AG09309 (cell line): ENCODE measurements around the gene SEMA4G.

Experiments used
- DNase-seq: peaks from one replicate; pipeline ENCODE4 v3.0.0-alpha.2; 2010; ENCODE audit warnings: low read depth
- H3K4me3 ChIP-seq: 2 replicates; pipeline ENCODE4 v1.5.1; 2011; ENCODE audit warnings: mild to moderate bottlenecking, low read depth, low read length, moderate library complexity; ENCODE audit not compliant: control insufficient read depth
- TF ChIP-seq, protein P1 (sequence below): IDR thresholded peaks from 2 replicates; pipeline ENCODE4 v1.5.1; 2011; ENCODE audit warnings: mild to moderate bottlenecking, low read depth, low read length, inconsistent platforms; ENCODE audit not compliant: insufficient read depth, control insufficient read depth; ENCODE audit errors: missing control alignments

SEMA4G gene

DNA sequence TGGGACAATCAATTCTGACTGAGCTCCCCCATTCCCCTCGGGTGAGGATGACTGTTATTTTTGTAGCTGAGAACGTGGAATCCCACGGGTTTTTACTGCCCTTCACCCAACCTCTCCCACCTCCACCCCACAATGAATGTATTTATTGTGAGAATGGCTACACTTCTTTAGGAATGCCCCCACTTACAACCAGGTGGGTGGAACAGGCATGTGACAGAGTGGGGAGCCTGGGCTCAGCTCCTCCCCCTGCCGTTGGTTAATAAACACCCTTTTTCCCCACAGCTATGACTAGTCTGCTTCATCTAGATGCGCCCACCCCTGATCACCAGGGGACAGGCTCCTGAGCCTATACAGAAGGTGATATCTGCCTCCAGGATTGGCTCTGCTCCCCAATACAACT, 16.0 kb downstream of the SEMA4G start:
- H3K4me3 ChIP-seq = no peak overlapping the region
- DNase-seq = no peak
- TF ChIP-seq, protein P1, sequence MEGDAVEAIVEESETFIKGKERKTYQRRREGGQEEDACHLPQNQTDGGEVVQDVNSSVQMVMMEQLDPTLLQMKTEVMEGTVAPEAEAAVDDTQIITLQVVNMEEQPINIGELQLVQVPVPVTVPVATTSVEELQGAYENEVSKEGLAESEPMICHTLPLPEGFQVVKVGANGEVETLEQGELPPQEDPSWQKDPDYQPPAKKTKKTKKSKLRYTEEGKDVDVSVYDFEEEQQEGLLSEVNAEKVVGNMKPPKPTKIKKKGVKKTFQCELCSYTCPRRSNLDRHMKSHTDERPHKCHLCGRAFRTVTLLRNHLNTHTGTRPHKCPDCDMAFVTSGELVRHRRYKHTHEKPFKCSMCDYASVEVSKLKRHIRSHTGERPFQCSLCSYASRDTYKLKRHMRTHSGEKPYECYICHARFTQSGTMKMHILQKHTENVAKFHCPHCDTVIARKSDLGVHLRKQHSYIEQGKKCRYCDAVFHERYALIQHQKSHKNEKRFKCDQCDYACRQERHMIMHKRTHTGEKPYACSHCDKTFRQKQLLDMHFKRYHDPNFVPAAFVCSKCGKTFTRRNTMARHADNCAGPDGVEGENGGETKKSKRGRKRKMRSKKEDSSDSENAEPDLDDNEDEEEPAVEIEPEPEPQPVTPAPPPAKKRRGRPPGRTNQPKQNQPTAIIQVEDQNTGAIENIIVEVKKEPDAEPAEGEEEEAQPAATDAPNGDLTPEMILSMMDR = no peak

- TF ChIP-seq, protein P1 = no peak
- DNase-seq = no peak
- H3K4me3 ChIP-seq = peak overlapping the region; percentile 88
Observed at GRCh38 chr10:100986623-100986951, 17.3 kb downstream of the SEMA4G start.

DNA sequence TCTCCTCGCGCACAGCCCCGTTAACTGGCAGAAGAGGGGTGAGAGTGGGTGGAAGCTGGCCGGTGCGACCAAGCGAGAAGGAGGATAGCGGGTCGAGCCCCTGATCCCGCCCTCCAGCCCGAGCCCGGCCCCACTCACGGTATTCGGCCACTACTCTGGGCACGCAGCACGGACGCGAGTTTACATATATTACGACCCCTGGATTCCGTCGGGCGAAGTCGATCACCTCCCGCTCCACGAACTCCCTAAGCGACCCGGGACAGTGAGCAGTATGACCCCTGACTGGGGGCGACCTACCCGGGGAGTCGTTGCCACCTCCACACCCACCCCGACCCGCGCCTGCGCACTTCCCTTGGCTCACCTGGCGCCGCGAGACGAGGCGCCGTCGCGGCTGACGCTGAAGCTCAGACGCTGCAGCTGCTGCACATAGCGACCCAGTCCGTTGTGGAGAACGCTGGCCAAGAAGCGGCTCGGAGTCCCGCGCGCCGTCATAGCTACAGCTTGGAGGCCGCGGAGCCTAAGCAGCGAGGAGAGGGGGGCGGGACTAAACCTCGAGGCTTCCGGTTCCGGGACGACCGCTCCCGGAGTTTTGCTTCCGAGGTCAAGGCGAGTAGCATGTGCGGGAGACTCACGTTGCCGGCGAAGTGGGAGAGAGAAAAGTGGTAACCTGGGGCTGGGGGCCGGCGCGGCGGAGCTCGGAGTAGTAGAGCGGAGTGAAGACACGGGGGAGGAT, 17.8 kb downstream of the SEMA4G start, which contains the start of the genes MRPL43 and TWNK:
Gene MRPL43, minus strand, starts transcription at position 546 of the 733 bp plus-strand sequence. Its CDS starts 54 bp downstream, at position 492.
Gene TWNK, plus strand, starts transcription at position 592 of the 733 bp plus-strand sequence. CDS start 668 bp downstream, outside the sequence.
- peak within 1 kb of the TSS; percentile 88 for H3K4me3 ChIP-seq
- DNase-seq = no peak
- TF ChIP-seq, protein P1 = no peak

DNA sequence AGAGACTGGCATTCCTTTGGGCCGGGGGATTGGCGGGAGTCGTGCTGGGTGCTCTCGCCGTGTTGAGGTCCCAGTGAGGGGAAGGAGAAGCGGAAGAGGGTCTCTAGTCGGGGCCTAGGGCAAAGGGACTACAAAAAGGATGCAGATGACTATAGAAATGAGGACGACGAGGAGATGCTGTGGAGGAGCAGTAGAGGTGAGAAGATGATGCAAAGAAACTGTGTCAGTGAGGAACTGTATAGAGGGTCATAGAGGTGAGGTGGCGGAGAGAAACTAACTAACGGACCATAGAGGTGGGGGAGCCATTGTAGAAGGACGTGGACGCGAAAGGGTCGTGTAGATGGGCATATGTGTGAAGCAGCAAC, 18.4 kb downstream of the SEMA4G start:
- H3K4me3 ChIP-seq = peak overlapping the region; percentile 88
- DNase-seq = no peak

GRCh38 chr10:100988166-100988565, 18.9 kb downstream of the SEMA4G start:
- TF ChIP-seq, protein P1 = no peak
- H3K4me3 ChIP-seq = peak overlapping the region; percentile 88
- no peak for DNase-seq

More for the DNA sequence above, 18.4 kb downstream of the SEMA4G start:
- TF ChIP-seq, protein P1 = no peak

GRCh38 chr10:100989088-100989487, 19.8 kb downstream of the SEMA4G start:
- no peak overlapping the region for H3K4me3 ChIP-seq
- TF ChIP-seq, protein P1 = no peak
- DNase-seq = no peak
